ENCODE measurements around the gene WEE1.

Gene WEE1

GRCh38 chr11:9625162-9625561 is 51.7 kb downstream of the WEE1 start:
- DNase-seq: no peak

GRCh38 chr11:9625728-9626127 is 52.3 kb downstream of the WEE1 start:
- no peak for DNase-seq

GRCh38 chr11:9626496-9627394 is 53.3 kb downstream of the WEE1 start:
- DNase-seq: no peak

DNA sequence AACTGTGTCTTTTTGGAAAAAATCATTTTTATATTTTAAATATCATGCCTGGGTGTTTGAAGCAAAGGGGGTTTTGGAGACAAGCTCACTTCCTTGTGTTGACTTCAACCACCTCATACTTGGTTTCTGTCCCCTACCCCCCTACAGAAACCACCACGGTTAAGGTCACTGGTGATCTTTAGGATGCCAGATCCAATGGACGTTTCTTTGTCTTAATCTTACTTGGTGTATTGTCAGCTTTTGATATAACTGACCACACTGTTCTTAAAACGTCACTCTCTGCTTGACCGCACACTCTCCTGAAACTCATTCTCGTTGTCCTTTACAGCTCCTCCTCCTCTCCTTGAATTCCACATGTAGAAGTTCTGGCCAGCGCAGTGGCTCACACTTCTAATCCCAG is 55.6 kb downstream of the WEE1 start:
- no peak for DNase-seq

- no peak for DNase-seq
These were observed 60.2 kb downstream of the WEE1 start for GRCh38 chr11:9633679-9634078.

GRCh38 chr11:9636691-9637090 is 63.2 kb downstream of the WEE1 start:
- no peak for DNase-seq

DNA sequence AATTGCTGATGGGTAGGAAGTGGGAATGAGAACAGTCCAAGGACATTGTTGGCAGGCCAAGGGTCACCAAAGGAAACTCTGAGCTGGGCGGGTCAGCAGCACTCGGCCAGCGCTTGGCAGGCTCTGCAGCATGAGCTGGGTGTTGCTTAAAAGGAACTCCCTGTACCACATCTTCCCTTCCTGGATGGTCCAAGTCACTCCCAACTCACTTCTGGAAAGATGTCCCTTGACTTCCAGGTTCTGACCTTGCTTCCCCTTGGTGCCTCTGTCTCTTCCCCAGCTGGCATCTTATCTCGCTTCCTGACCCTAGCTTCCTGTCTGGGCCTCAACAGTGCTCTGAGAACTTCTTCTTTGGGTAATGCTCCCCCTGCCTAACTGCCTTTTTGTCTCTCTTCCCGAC is 65.6 kb downstream of the WEE1 start:
- DNase-seq: no peak
